HUES48 (cell line): ENCODE data around the gene C12orf42.

Experiments
- H3K27ac ChIP-seq: one replicate; pipeline ENCODE4 v1.7.0; 2013; ENCODE audit warnings: low read depth, low read length, inconsistent platforms
- H3K27me3 ChIP-seq: 2 replicates; pipeline ENCODE4 v1.6.1; 2013; ENCODE audit warnings: mild to moderate bottlenecking, low read length; ENCODE audit not compliant: control insufficient read depth, insufficient read depth
- H3K36me3 ChIP-seq: 2 replicates; pipeline ENCODE4 v1.6.1; 2013; ENCODE audit warnings: low read length; ENCODE audit not compliant: control insufficient read depth, insufficient read depth
- H3K4me1 ChIP-seq: 2 replicates; pipeline ENCODE4 v1.6.1; 2013; ENCODE audit warnings: mild to moderate bottlenecking, low read length; ENCODE audit not compliant: control insufficient read depth, insufficient read depth
- H3K4me3 ChIP-seq: 2 replicates; pipeline ENCODE4 v1.5.1; 2013; ENCODE audit warnings: mild to moderate bottlenecking, low read depth, low read length
- H3K9ac ChIP-seq: 2 replicates; pipeline ENCODE4 v1.6.1; 2013; ENCODE audit warnings: mild to moderate bottlenecking, low read depth, low read length, moderate library complexity
- H3K9me3 ChIP-seq: 2 replicates; pipeline ENCODE4 v1.6.1; 2013; ENCODE audit warnings: low read length; ENCODE audit not compliant: control insufficient read depth, insufficient read depth

The C12orf42 gene

GRCh38 chr12:103312742-103313354 lies 182.9 kb downstream of the C12orf42 start:
- no peak overlapping the region for H3K27ac ChIP-seq
- H3K4me3 ChIP-seq = no peak overlapping the region
- H3K27me3 ChIP-seq = no peaks in the 10 kb centered on the region
- H3K4me1 ChIP-seq = no peaks in the 10 kb centered on the region
- no peaks in the 10 kb centered on the region for H3K36me3 ChIP-seq
- H3K9me3 ChIP-seq = no peaks in the 10 kb centered on the region
- no peak overlapping the region for H3K9ac ChIP-seq

- Histone ChIP-seq H3K27me3 (no peaks in the 10 kb centered on the region), H3K27ac (no peak overlapping the region), H3K9me3 (no peaks in the 10 kb centered on the region), H3K4me3 (no peak overlapping the region), H3K9ac (no peak overlapping the region), H3K36me3 (no peaks in the 10 kb centered on the region), H3K4me1 (no peaks in the 10 kb centered on the region)
Measured at GRCh38 chr12:103310546-103311270, 185.1 kb downstream of the C12orf42 start.

GRCh38 chr12:103308396-103308795 lies 187.4 kb downstream of the C12orf42 start:
- Histone ChIP-seq H3K4me3 (no peak overlapping the region), H3K9me3 (no peaks in the 10 kb centered on the region), H3K27me3 (no peaks in the 10 kb centered on the region), H3K4me1 (no peaks in the 10 kb centered on the region), H3K9ac (no peak overlapping the region), H3K36me3 (no peaks in the 10 kb centered on the region), H3K27ac (no peak overlapping the region)

GRCh38 chr12:103303484-103303883 lies 192.3 kb downstream of the C12orf42 start:
- peaks cover 20% of the 10 kb centered on the region for H3K4me1 ChIP-seq
- H3K9me3 ChIP-seq = no peaks in the 10 kb centered on the region
- no peak overlapping the region for H3K27ac ChIP-seq
- peaks cover 4% of the 10 kb centered on the region; the same call in 1 of the 2 replicates for H3K27me3 ChIP-seq
- H3K4me3 ChIP-seq = no peak overlapping the region
- no peaks in the 10 kb centered on the region for H3K36me3 ChIP-seq
- no peak overlapping the region for H3K9ac ChIP-seq

- H3K9ac ChIP-seq = no peak overlapping the region
- H3K27me3 ChIP-seq = peaks cover 4% of the 10 kb centered on the region; the same call in 1 of the 2 replicates
- peak overlapping the region; percentile 14 for H3K27ac ChIP-seq
- no peaks in the 10 kb centered on the region for H3K9me3 ChIP-seq
- H3K36me3 ChIP-seq = no peaks in the 10 kb centered on the region
- peaks cover 20% of the 10 kb centered on the region for H3K4me1 ChIP-seq
- peak overlapping the region; percentile 54 for H3K4me3 ChIP-seq
Measured at GRCh38 chr12:103301642-103302591, 193.9 kb downstream of the C12orf42 start.

GRCh38 chr12:103288016-103288415 lies 207.8 kb downstream of the C12orf42 start:
- Histone ChIP-seq H3K9ac (no peak overlapping the region), H3K4me1 (no peaks in the 10 kb centered on the region), H3K4me3 (no peak overlapping the region), H3K36me3 (no peaks in the 10 kb centered on the region), H3K27me3 (no peaks in the 10 kb centered on the region), H3K27ac (no peak overlapping the region), H3K9me3 (peaks cover 5% of the 10 kb centered on the region)

GRCh38 chr12:103282124-103282523 lies 213.6 kb downstream of the C12orf42 start:
- H3K9ac ChIP-seq = no peak overlapping the region

GRCh38 chr12:103279444-103279843 lies 216.3 kb downstream of the C12orf42 start:
- no peaks in the 10 kb centered on the region for H3K4me1 ChIP-seq
- no peak overlapping the region for H3K9ac ChIP-seq
- H3K27ac ChIP-seq = no peak overlapping the region
- H3K36me3 ChIP-seq = no peaks in the 10 kb centered on the region
- H3K27me3 ChIP-seq = no peaks in the 10 kb centered on the region
- no peaks in the 10 kb centered on the region for H3K9me3 ChIP-seq
- no peak overlapping the region for H3K4me3 ChIP-seq

More at GRCh38 chr12:103282124-103282523, 213.6 kb downstream of the C12orf42 start:
- H3K4me3 ChIP-seq = no peak overlapping the region
- H3K27ac ChIP-seq = no peak overlapping the region
- no peaks in the 10 kb centered on the region for H3K4me1 ChIP-seq
- no peaks in the 10 kb centered on the region for H3K27me3 ChIP-seq
- H3K9me3 ChIP-seq = no peaks in the 10 kb centered on the region
- H3K36me3 ChIP-seq = no peaks in the 10 kb centered on the region

GRCh38 chr12:103278329-103278728 lies 217.4 kb downstream of the C12orf42 start:
- Histone ChIP-seq H3K4me3 (no peak overlapping the region), H3K9ac (no peak overlapping the region), H3K27me3 (no peaks in the 10 kb centered on the region), H3K27ac (no peak overlapping the region), H3K4me1 (no peaks in the 10 kb centered on the region), H3K36me3 (no peaks in the 10 kb centered on the region), H3K9me3 (no peaks in the 10 kb centered on the region)

- no peaks in the 10 kb centered on the region for H3K36me3 ChIP-seq
- H3K9me3 ChIP-seq = no peaks in the 10 kb centered on the region
- no peaks in the 10 kb centered on the region for H3K4me1 ChIP-seq
- no peak overlapping the region for H3K4me3 ChIP-seq
- no peak overlapping the region for H3K9ac ChIP-seq
- H3K27ac ChIP-seq = no peak overlapping the region
- H3K27me3 ChIP-seq = no peaks in the 10 kb centered on the region
Measured at GRCh38 chr12:103273645-103274044, 222.1 kb downstream of the C12orf42 start.
